ENCODE measurements around the gene GIGYF2. TPM values are rescaled to one million over a fixed set of nuclear protein-coding genes. Genes with fewer than 3 reads are reported as not detected.

GIGYF2 gene
- total and polyA plus RNA-seq, 4 experiments from 2014 or later, result 6.7 to 89.6 (median 59.0) TPM

DNA sequence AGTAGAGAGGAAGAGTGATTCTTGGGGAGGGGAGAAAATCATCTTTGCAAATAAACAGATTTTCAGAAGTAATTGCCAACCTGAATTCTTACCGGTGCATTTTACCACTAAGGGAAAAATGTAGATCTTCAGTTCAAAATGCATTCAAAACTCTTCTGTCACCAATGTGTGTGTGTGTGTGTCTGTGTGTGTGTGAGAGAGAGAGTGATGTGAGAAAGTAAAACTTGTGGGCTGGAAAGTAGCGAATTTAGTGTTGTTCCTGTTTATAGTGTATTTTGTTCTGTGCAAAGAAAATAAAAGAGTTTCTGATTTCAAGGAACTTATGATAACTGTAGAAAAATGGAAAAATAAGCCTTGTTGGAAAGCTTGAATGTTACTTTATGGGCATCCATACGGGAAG lies 52.2 kb downstream of the GIGYF2 start:
- intact Hi-C loops (cut with micrococcal nuclease), result no loop called here
- H3K27ac Mint-ChIP-seq, result peak overlapping the region in 2 of 7 donors; percentile 40 to 44
- Histone ChIP-seq H3K4me3 (ENCODE audit: low read length in 2 of 2) (no peak overlapping the region), H3K36me3 (ENCODE audit: insufficient read depth, low read length) (peaks cover 25% of the 10 kb centered on the region), H3K27me3 (ENCODE audit: insufficient read depth, low read length) (no peaks in the 10 kb centered on the region), H3K9me3 (ENCODE audit: control insufficient read depth in 1 of 2, low read length in 2 of 2) (no peaks in the 10 kb centered on the region), H3K27ac (ENCODE audit: low read depth, low read length) (no peak overlapping the region), H3K4me1 (ENCODE audit: insufficient read depth, low read length) (no peaks in the 10 kb centered on the region)
- no peaks in the 10 kb centered on the region for H3K27me3 Mint-ChIP-seq
- peaks cover 0 to 4% (median 0%) of the 10 kb centered on the region in 4 donors for H3K4me1 Mint-ChIP-seq
- H3K36me3 Mint-ChIP-seq, result peaks cover 32 to 49% of the 10 kb centered on the region in 2 donors
- POLR2A ChIA-PET (ENCODE audit: partially characterized antibody), result no interaction called here
- no peak for DNase-seq
- CTCF ChIA-PET (ENCODE audit: partially characterized antibody), result no interaction called here
- no peak overlapping the region for H3K4me3 Mint-ChIP-seq
- no peaks in the 10 kb centered on the region for H3K9me3 Mint-ChIP-seq

DNA sequence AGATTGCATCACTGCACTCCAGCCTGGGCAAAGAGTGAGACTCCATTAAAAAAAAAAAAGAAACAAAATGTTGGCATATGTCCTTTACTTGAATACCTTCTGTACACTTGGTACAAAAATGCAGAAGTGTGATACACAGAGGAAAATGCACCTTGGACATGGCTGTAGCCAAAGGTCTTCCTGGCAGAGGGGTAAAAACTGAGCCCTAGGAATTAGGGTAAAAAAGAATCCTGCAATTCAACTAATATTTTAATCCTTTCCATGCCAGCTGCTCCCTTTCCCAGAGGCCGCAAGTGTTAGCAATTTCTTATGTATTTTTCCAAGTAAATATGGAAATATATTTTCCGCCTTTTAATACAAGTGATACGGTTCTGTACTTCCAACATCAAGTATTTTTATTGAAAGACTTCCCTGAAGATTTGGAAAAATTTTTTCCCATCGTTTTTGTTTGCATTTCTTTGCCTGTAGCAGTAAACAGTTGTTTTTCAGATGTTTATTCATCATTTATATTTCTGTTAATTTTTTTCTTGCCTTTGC lies 53.1 kb downstream of the GIGYF2 start:
- H3K36me3 ChIP-seq (ENCODE audit: insufficient read depth, low read length), result peaks cover 25% of the 10 kb centered on the region
- CTCF ChIA-PET (ENCODE audit: partially characterized antibody), result no interaction called here
- DNase-seq, result no peak
- H3K4me1 ChIP-seq (ENCODE audit: insufficient read depth, low read length), result no peaks in the 10 kb centered on the region
- intact Hi-C loops (cut with micrococcal nuclease), result no loop called here
- H3K27ac Mint-ChIP-seq, result peak overlapping the region in 2 of 7 donors; percentile 54 to 60
- H3K9me3 Mint-ChIP-seq, result no peaks in the 10 kb centered on the region
- H3K4me3 ChIP-seq (ENCODE audit: low read length in 2 of 2), result no peak overlapping the region
- peaks cover 32 to 49% of the 10 kb centered on the region in 2 donors for H3K36me3 Mint-ChIP-seq
- POLR2A ChIA-PET (ENCODE audit: partially characterized antibody), result no interaction called here
- H3K4me3 Mint-ChIP-seq, result no peak overlapping the region
- no peaks in the 10 kb centered on the region for H3K27me3 Mint-ChIP-seq
- H3K9me3 ChIP-seq (ENCODE audit: control insufficient read depth in 1 of 2, low read length in 2 of 2), result no peaks in the 10 kb centered on the region
- peaks cover 0 to 4% (median 0%) of the 10 kb centered on the region in 4 donors for H3K4me1 Mint-ChIP-seq
- H3K27ac ChIP-seq (ENCODE audit: low read depth, low read length), result no peak overlapping the region
- H3K27me3 ChIP-seq (ENCODE audit: insufficient read depth, low read length), result no peaks in the 10 kb centered on the region

GRCh38 chr2:232757905-232758304 lies 60.8 kb downstream of the GIGYF2 start:
- Mint-ChIP-seq H3K27ac (peak overlapping the region in 4 of 7 donors; percentile 32 to 83 (median 60)), H3K36me3 (peaks cover 28 to 44% of the 10 kb centered on the region in 2 donors), H3K9me3 (no peaks in the 10 kb centered on the region), H3K4me3 (peak overlapping the region in 4 of 8 donors; percentile 6 to 37 (median 16)), H3K27me3 (no peaks in the 10 kb centered on the region), H3K4me1 (peaks cover 18 to 31% (median 30%) of the 10 kb centered on the region in 4 donors)
- H3K4me1 ChIP-seq (ENCODE audit: insufficient read depth, low read length), result peaks cover 16% of the 10 kb centered on the region
- no peak overlapping the region for H3K4me3 ChIP-seq (ENCODE audit: low read length in 2 of 2)
- POLR2A ChIA-PET (ENCODE audit: partially characterized antibody), result no interaction called here
- intact Hi-C loops (cut with micrococcal nuclease), result no loop called here
- no peaks in the 10 kb centered on the region for H3K27me3 ChIP-seq (ENCODE audit: insufficient read depth, low read length)
- peaks cover 5% of the 10 kb centered on the region for H3K36me3 ChIP-seq (ENCODE audit: insufficient read depth, low read length)
- DNase-seq, result peak in 2 of 5 donors; percentile 14
- H3K27ac ChIP-seq (ENCODE audit: low read depth, low read length), result no peak overlapping the region
- no peaks in the 10 kb centered on the region for H3K9me3 ChIP-seq (ENCODE audit: control insufficient read depth in 1 of 2, low read length in 2 of 2)
- CTCF ChIA-PET (ENCODE audit: partially characterized antibody), result interaction anchor here (0.6 to 1.2 kb wide), 2 partner anchors 12 to 563 kb away, joined by 3 read pairs; no protein-coding TSS in a partner anchor

DNA sequence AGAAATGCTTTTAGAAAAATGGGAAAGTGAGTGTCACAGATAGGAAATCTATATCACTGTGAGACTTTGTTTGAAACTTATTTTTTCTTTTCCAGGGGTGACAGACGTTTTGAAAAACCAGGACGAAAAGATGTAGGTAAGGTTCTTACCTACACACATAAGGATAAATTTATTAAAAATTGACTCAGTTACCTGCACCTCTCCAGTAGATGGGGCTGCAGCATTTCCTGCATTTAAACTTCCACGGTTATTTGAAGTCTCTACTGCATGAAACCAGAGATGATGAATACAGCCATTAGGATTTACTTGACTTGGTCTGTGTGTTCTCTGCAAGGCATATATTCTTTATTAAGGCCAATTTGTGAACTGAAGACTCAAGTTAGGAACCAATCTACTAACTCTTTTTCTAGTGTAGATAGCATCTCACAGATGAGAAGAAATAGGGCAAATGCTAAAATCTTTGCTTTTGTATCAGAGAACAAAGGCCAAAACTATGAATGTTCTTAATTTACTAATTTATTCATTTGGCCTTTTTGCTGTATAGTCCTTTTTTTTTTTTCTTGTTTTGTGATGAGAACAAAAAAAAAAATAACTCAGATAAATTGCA lies 64.3 kb downstream of the GIGYF2 start:
- Histone ChIP-seq H3K9me3 (ENCODE audit: control insufficient read depth in 1 of 2, low read length in 2 of 2) (no peaks in the 10 kb centered on the region), H3K4me3 (ENCODE audit: low read length in 2 of 2) (no peak overlapping the region), H3K4me1 (ENCODE audit: insufficient read depth, low read length) (peaks cover 16% of the 10 kb centered on the region), H3K27ac (ENCODE audit: low read depth, low read length) (no peak overlapping the region), H3K27me3 (ENCODE audit: insufficient read depth, low read length) (no peaks in the 10 kb centered on the region), H3K36me3 (ENCODE audit: insufficient read depth, low read length) (peaks cover 23% of the 10 kb centered on the region)
- H3K4me1 Mint-ChIP-seq, result peaks cover 14 to 28% (median 21%) of the 10 kb centered on the region in 4 donors
- H3K9me3 Mint-ChIP-seq, result no peaks in the 10 kb centered on the region
- intact Hi-C loops (cut with micrococcal nuclease), result loop anchor here (1.0 to 10.0 kb wide), 2 partner anchors 303 to 490 kb away; partner anchors contain the start of genes ATG16L1 and INPP5D
- no peaks in the 10 kb centered on the region for H3K27me3 Mint-ChIP-seq
- H3K4me3 Mint-ChIP-seq, result no peak overlapping the region
- no peak overlapping the region for H3K27ac Mint-ChIP-seq
- ChIA-PET CTCF (ENCODE audit: partially characterized antibody) (interaction anchor here (0.8 to 1.6 kb wide), 5 partner anchors 10 to 489 kb away, joined by 3 to 4 read pairs (median 3); no protein-coding TSS in a partner anchor), POLR2A (ENCODE audit: partially characterized antibody) (no interaction called here)
- DNase-seq, result peak; percentile 33 to 50 (median 45)
- H3K36me3 Mint-ChIP-seq, result peaks cover 35 to 52% of the 10 kb centered on the region in 2 donors

DNA sequence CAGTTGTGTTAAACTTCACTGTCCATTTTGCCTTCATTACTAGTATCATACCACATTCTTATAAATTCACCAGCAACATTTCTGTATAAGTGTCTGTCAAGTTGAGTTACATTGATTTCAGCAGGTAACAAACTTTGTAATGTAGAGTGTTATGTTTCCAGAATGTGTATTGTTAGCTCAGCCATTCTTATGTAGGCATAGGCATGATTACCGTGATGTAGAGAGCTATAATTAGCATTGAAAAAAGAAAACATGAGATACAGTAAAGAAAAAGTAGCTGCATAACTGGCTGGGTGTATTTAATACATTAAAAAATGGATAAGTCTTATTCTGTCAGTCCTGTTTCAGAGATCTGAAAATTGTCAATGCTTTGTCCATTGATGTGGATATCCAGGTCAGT lies 70.7 kb downstream of the GIGYF2 start:
- Mint-ChIP-seq H3K27ac (no peak overlapping the region), H3K27me3 (no peaks in the 10 kb centered on the region), H3K4me1 (peaks cover 21 to 29% (median 24%) of the 10 kb centered on the region in 4 donors), H3K9me3 (no peaks in the 10 kb centered on the region), H3K4me3 (no peak overlapping the region), H3K36me3 (peaks cover 44 to 66% of the 10 kb centered on the region in 2 donors)
- no peak overlapping the region for H3K27ac ChIP-seq (ENCODE audit: low read depth, low read length)
- DNase-seq, result no peak
- H3K27me3 ChIP-seq (ENCODE audit: insufficient read depth, low read length), result no peaks in the 10 kb centered on the region
- peaks cover 19% of the 10 kb centered on the region for H3K4me1 ChIP-seq (ENCODE audit: insufficient read depth, low read length)
- ChIA-PET CTCF (ENCODE audit: partially characterized antibody) (interaction anchor here (0.5 to 0.8 kb wide), 2 partner anchors 9 to 306 kb away, joined by 3 read pairs; partner anchors contain the start of gene KCNJ13), POLR2A (ENCODE audit: partially characterized antibody) (no interaction called here)
- intact Hi-C loops (cut with micrococcal nuclease), result loop anchor here (10.0 kb wide), 1 partner anchor 297 kb away; the partner anchor contains the start of gene INPP5D
- no peak overlapping the region for H3K4me3 ChIP-seq (ENCODE audit: low read length in 2 of 2)
- H3K9me3 ChIP-seq (ENCODE audit: control insufficient read depth in 1 of 2, low read length in 2 of 2), result no peaks in the 10 kb centered on the region
- H3K36me3 ChIP-seq (ENCODE audit: insufficient read depth, low read length), result peaks cover 21% of the 10 kb centered on the region

GRCh38 chr2:232770207-232770606 lies 73.1 kb downstream of the GIGYF2 start:
- CTCF ChIA-PET (ENCODE audit: partially characterized antibody), result interaction anchor here (0.6 to 1.4 kb wide), 2 partner anchors 12 to 13 kb away, joined by 3 read pairs; no protein-coding TSS in a partner anchor
- H3K4me1 Mint-ChIP-seq, result peaks cover 22 to 30% (median 25%) of the 10 kb centered on the region in 4 donors
- POLR2A ChIA-PET (ENCODE audit: partially characterized antibody), result no interaction called here
- Histone ChIP-seq H3K9me3 (ENCODE audit: control insufficient read depth in 1 of 2, low read length in 2 of 2) (no peaks in the 10 kb centered on the region), H3K36me3 (ENCODE audit: insufficient read depth, low read length) (peaks cover 7% of the 10 kb centered on the region), H3K27me3 (ENCODE audit: insufficient read depth, low read length) (no peaks in the 10 kb centered on the region), H3K4me3 (ENCODE audit: low read length in 2 of 2) (no peak overlapping the region), H3K4me1 (ENCODE audit: insufficient read depth, low read length) (peaks cover 23% of the 10 kb centered on the region), H3K27ac (ENCODE audit: low read depth, low read length) (no peak overlapping the region)
- H3K4me3 Mint-ChIP-seq, result no peak overlapping the region
- no peaks in the 10 kb centered on the region for H3K9me3 Mint-ChIP-seq
- no peaks in the 10 kb centered on the region for H3K27me3 Mint-ChIP-seq
- H3K27ac Mint-ChIP-seq, result peak overlapping the region in 2 of 7 donors; percentile 25 to 30
- no peak for DNase-seq
- intact Hi-C loops (cut with micrococcal nuclease), result no loop called here
- H3K36me3 Mint-ChIP-seq, result peaks cover 30 to 55% of the 10 kb centered on the region in 2 donors

DNA sequence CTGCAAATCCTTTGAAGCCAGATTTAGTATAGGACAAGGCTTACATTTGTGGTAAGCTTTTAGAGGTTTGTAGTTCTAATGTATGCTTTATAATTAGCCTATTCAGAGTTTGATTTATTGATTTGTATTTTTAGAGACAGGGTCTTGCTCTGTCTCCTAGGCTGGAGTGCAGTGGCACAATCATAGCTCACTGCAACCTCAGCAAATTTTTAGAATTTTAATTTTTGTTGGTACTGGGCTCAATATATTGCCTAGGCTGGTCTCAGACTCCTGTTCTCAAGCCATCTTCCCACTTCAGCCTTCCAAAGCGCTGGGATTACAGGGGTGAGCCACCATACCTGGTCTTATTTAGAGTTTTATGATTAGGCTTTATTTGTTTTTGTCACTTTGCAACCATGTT lies 74.7 kb downstream of the GIGYF2 start:
- Histone ChIP-seq H3K4me3 (ENCODE audit: low read length in 2 of 2) (no peak overlapping the region), H3K4me1 (ENCODE audit: insufficient read depth, low read length) (peaks cover 23% of the 10 kb centered on the region), H3K9me3 (ENCODE audit: control insufficient read depth in 1 of 2, low read length in 2 of 2) (no peaks in the 10 kb centered on the region), H3K36me3 (ENCODE audit: insufficient read depth, low read length) (no peaks in the 10 kb centered on the region), H3K27me3 (ENCODE audit: insufficient read depth, low read length) (no peaks in the 10 kb centered on the region), H3K27ac (ENCODE audit: low read depth, low read length) (no peak overlapping the region)
- CTCF ChIA-PET (ENCODE audit: partially characterized antibody), result interaction anchor here (0.7 to 0.9 kb wide), 2 partner anchors 9 to 10 kb away, joined by 3 read pairs; no protein-coding TSS in a partner anchor
- H3K4me3 Mint-ChIP-seq, result peak overlapping the region in 2 of 8 donors; percentile 29 to 48
- intact Hi-C loops (cut with micrococcal nuclease), result no loop called here
- no peaks in the 10 kb centered on the region for H3K27me3 Mint-ChIP-seq
- peak overlapping the region in 5 of 7 donors; percentile 11 to 70 (median 45) for H3K27ac Mint-ChIP-seq
- DNase-seq, result no peak
- H3K4me1 Mint-ChIP-seq, result peaks cover 22 to 30% (median 24%) of the 10 kb centered on the region in 4 donors
- POLR2A ChIA-PET (ENCODE audit: partially characterized antibody), result no interaction called here
- H3K9me3 Mint-ChIP-seq, result no peaks in the 10 kb centered on the region
- H3K36me3 Mint-ChIP-seq, result peaks cover 26 to 52% of the 10 kb centered on the region in 2 donors
